Right atrium auricular region (tissue), 2 donors: ENCODE data around the gene NLRP14. TPM values are rescaled to one million over a fixed set of nuclear protein-coding genes. Genes with fewer than 3 reads are reported as not detected.

Experiments
- DNase-seq: peaks from one replicate; pipeline ENCODE4 v3.0.0-alpha.2; 2019; ENCODE audit warnings: low spot score
- H3K27ac ChIP-seq, 2 donors: fragments of 200-600 bp; sonication (generic); 1 replicate in 1 of 2; 2 replicates in 1 of 2; pipeline ENCODE4 v1.5.1; 2016 to 2019
- H3K27me3 ChIP-seq, 2 donors: fragments of 200-600 bp; sonication (generic); one replicate each; pipeline versions ENCODE4 v1.5.1 to v1.6.0; 2017 to 2019
- H3K36me3 ChIP-seq: fragments of 200-600 bp; sonication (generic); one replicate; pipeline ENCODE4 v1.5.1; 2016
- H3K4me1 ChIP-seq, 2 donors: fragments of 200-600 bp; sonication (generic); one replicate each; pipeline versions ENCODE4 v1.5.1 to v1.6.0; 2017 to 2019
- H3K4me3 ChIP-seq, 2 donors: fragments of 200-600 bp; sonication (generic); 1 replicate in 1 of 2; 2 replicates in 1 of 2; pipeline ENCODE4 v1.5.1; 2017 to 2019; ENCODE audit warnings: mild to moderate bottlenecking in 1 of 2, moderate library complexity in 1 of 2
- H3K9me3 ChIP-seq, 2 donors: fragments of 200-600 bp; sonication (generic); one replicate each; pipeline ENCODE4 v1.5.1; 2019
- CTCF ChIP-seq, 2 donors: fragments of 200-600 bp; sonication (generic); IDR thresholded peaks; one replicate each; pipeline ENCODE4 v1.5.1; 2019; ENCODE audit warnings: antibody characterized with exemption in 2 of 2
- total RNA-seq, 2 donors: library from RNA; depleted of rRNA; stranded (reverse); fragments of >200 nt; gene quantifications; one replicate each; pipeline ENCODE4 v1.1.0, GENCODE V29; 2016

Gene NLRP14
- total RNA-seq, 2 donors from 2014 or later, result not detected

- TF ChIP-seq CTCF (IDR thresholded peaks at IDR 0.05), result peak; percentile 15 to 73
- Histone ChIP-seq H3K4me1 (no peaks in the 10 kb centered on the region), H3K9me3 (no peaks in the 10 kb centered on the region), H3K27ac (no peak overlapping the region), H3K27me3 (no peaks in the 10 kb centered on the region), H3K4me3 (no peak overlapping the region), H3K36me3 (no peaks in the 10 kb centered on the region)
- no peak for DNase-seq
Observed at GRCh38 chr11:7098235-7098832, 78.1 kb downstream of the NLRP14 start.

- no peaks in the 10 kb centered on the region for H3K4me1 ChIP-seq
- no peak overlapping the region for H3K27ac ChIP-seq
- no peaks in the 10 kb centered on the region for H3K27me3 ChIP-seq
- no peak for DNase-seq
- no peak overlapping the region for H3K4me3 ChIP-seq
- no peaks in the 10 kb centered on the region for H3K36me3 ChIP-seq
- TF ChIP-seq CTCF (IDR thresholded peaks at IDR 0.05), result no peak
- H3K9me3 ChIP-seq, result no peaks in the 10 kb centered on the region
Observed at GRCh38 chr11:7115780-7116179, 95.5 kb downstream of the NLRP14 start.

DNA sequence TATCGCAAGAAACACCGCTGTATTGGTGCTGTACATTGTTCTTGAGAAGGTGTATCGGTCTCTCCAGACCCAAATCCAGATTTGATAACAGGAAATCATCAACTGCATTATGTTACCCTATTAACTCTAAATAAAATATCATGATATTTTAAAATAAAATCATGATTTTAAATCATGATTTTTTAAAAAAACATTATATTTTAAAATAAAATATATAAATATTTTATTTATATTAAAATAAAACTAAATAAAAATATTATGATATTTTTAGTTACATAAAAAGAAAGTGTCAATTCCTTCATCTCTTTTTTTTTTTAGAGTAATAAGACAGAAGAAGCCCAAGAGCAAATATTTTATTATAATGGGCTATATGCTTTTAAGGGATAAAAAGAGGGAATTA lies 96.1 kb downstream of the NLRP14 start:
- Histone ChIP-seq H3K27me3 (no peaks in the 10 kb centered on the region), H3K4me3 (no peak overlapping the region), H3K9me3 (no peaks in the 10 kb centered on the region), H3K27ac (no peak overlapping the region), H3K4me1 (no peaks in the 10 kb centered on the region), H3K36me3 (no peaks in the 10 kb centered on the region)
- DNase-seq, result no peak
- no peak for TF ChIP-seq CTCF (IDR thresholded peaks at IDR 0.05)

Other genes starting within 250 kb of the NLRP14 start
- gene OR2AG2, start 248.5 kb upstream of the NLRP14 start, total RNA-seq, result not detected
- not detected for gene OR2AG1, start 237.5 kb upstream of the NLRP14 start, total RNA-seq
- not detected for gene OR6A2, start 220.8 kb upstream of the NLRP14 start, total RNA-seq
- not detected for gene OR10A5, start 174.8 kb upstream of the NLRP14 start, total RNA-seq
- gene OR10A2, start 157.4 kb upstream of the NLRP14 start, total RNA-seq, result not detected
- gene OR10A4, start 143.9 kb upstream of the NLRP14 start, total RNA-seq, result not detected
- not detected for gene OR2D2, start 128.0 kb upstream of the NLRP14 start, total RNA-seq
- not detected for gene OR2D3, start 99.5 kb upstream of the NLRP14 start, total RNA-seq
- 1 to 10 TPM in 1 of 2 donors, under 1 TPM in 1; 0.63 to 1.5 TPM for gene ZNF215, start 94.1 kb upstream of the NLRP14 start, total RNA-seq
- 1 to 10 TPM in 1 of 2 donors, under 1 TPM in 1; 0.74 to 1.3 TPM for gene ZNF214, start 133 bp upstream of the NLRP14 start, total RNA-seq
- gene RBMXL2, start 68.5 kb downstream of the NLRP14 start, total RNA-seq, result not detected
- under 1 TPM; 0.16 to 0.74 TPM for gene SYT9, start 231.4 kb downstream of the NLRP14 start, total RNA-seq